GM12874 (cell line): ENCODE results near the gene BRPF3.

ENCODE experiments used
- CTCF ChIP-seq: IDR thresholded peaks from 2 replicates; pipeline ENCODE4 v1.5.1; 2011; ENCODE audit warnings: low read depth, mild to moderate bottlenecking, control low read depth, low read length, moderate library complexity; ENCODE audit not compliant: insufficient read depth

Gene BRPF3

GRCh38 chr6:36252005-36252404 lies 55.5 kb downstream of the BRPF3 start:
- TF ChIP-seq CTCF = no peak

DNA sequence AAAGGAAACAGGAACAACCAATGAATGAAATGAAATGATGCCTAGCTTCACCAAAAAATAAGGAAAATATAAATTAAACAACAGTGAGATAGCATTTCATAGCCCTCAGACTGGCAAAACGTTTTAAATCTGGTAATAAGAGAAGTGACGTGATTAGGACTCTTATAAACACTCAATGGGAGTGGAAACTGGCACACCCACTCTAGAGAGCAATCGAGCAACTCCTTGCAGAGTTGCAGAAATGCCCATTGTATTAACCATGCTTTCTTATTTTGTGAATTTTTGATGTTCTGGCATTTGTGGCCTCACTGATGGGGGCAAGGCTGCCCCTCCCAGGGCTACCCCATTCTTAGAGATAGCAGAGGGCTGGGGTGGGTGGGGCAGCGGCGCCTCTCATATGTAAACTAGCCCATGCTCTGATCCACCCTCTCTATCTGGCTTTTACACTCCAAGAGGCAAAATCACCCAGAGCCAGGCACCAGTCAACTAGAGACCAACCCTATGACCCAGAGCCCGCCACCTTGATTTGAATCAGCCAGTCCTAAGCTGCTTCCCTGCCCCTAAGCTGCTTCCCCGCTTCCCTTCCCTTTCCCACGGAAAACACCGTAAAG lies 67.0 kb downstream of the BRPF3 start:
- TF ChIP-seq CTCF = no peak

DNA sequence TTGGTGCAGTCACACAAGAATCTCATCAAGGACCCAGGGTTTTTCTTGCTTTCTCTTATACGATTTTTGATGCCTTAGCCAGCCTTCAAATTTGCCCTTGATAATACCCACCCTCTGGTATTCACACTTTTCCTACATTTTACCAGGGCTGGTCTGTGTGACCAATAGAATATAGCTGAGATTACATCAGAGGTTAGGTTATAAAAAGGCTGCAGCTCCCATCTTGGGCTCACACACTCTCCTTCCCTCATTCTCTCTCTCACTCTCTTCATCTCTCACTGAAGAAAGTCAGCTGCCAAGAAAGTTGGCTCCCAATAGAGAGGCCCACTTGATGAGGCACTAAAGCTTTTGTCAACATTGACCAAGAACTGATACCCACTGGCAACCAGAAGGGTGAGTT lies 69.2 kb downstream of the BRPF3 start:
- TF ChIP-seq CTCF = no peak

GRCh38 chr6:36266913-36267644 lies 70.5 kb downstream of the BRPF3 start:
- TF ChIP-seq CTCF = no peak

- no peak for TF ChIP-seq CTCF
These were observed 71.4 kb downstream of the BRPF3 start for GRCh38 chr6:36267731-36268477.

GRCh38 chr6:36268478-36269275 lies 72.1 kb downstream of the BRPF3 start:
- no peak for TF ChIP-seq CTCF
